Body of pancreas (tissue), 4 donors: ENCODE data around the gene KCNA4.

ENCODE experiments used
- CTCF ChIP-seq, 7 experiments: fragments of 450-650 bp in 4 of 7; fragments of 200-600 bp in 3 of 7; sonication (generic) in 3 of 7; IDR thresholded peaks; one replicate each; pipeline ENCODE4 v1.5.1; 2016 to 2019; ENCODE audit warnings: antibody characterized with exemption in 7 of 7
- POLR2A ChIP-seq, 3 donors: fragments of 450-650 bp; IDR thresholded peaks; one replicate each; pipeline ENCODE4 v1.6.1; 2016; ENCODE audit warnings: antibody characterized with exemption in 3 of 3, mild to moderate bottlenecking in 2 of 3

- TF ChIP-seq CTCF (IDR thresholded peaks at IDR 0.05) = no peak
- TF ChIP-seq POLR2A (IDR thresholded peaks at IDR 0.05) = no peak
Measured at GRCh38 chr11:30006876-30007275, 10.0 kb downstream of the KCNA4 start.
